Naive thymus-derived CD4-positive, alpha-beta T cell (primary cell): ENCODE measurements around the gene SEC14L1. TPM values are rescaled to one million over a fixed set of nuclear protein-coding genes. Genes with fewer than 3 reads are reported as not detected.
A peak's percentile ranks its signal among the peaks of the same experiment; 100 is the strongest.

Source experiments
- ATAC-seq: fragments of 150-1000 bp; cut with Tn5 transposase; 2 replicates; pipeline ENCODE4 v1.10.0; 2021; ENCODE audit warnings: mild to moderate bottlenecking, moderate library complexity
- CTCF ChIA-PET: fragments of 350-600 bp; sonication (Branson Sonifier 250); formaldehyde crosslinking; loops from one replicate; lab custom pipeline; 2021; ENCODE audit warnings: antibody characterized with exemption; lab: Charles Lee
- POLR2A ChIA-PET: fragments of 350-600 bp; sonication (Branson Sonifier 250); formaldehyde crosslinking; loops from one replicate; lab custom pipeline; 2021; ENCODE audit warnings: antibody characterized with exemption, inconsistent platforms; lab: Charles Lee
- DNase-seq, 9 donors: peaks; one replicate each; pipeline versions ENCODE4 v3.0.0 to v3.0.0-alpha.2; 2020 to 2022; ENCODE audit warnings: mixed read lengths in 1 of 9
- H3K27ac ChIP-seq: one replicate; pipeline ENCODE4 v1.7.0; 2013; ENCODE audit warnings: mild to moderate bottlenecking, low read depth, low read length, moderate library complexity
- H3K27me3 ChIP-seq, 2 donors: one replicate each; pipeline ENCODE4 v1.7.0; 2013; ENCODE audit warnings: low read length in 2 of 2, mild to moderate bottlenecking in 2 of 2, moderate library complexity in 2 of 2; ENCODE audit not compliant: control insufficient read depth in 2 of 2, insufficient read depth in 2 of 2
- H3K36me3 ChIP-seq, 3 experiments: 1 replicate in 2 of 3; 2 replicates in 1 of 3; pipeline ENCODE4 v1.7.0; 2013; ENCODE audit warnings: low read length in 3 of 3, mild to moderate bottlenecking in 3 of 3, moderate library complexity in 1 of 3; ENCODE audit not compliant: insufficient read depth in 3 of 3, control insufficient read depth in 2 of 3
- H3K4me1 ChIP-seq, 2 donors: one replicate each; pipeline ENCODE4 v1.7.0; 2013; ENCODE audit warnings: low read length in 2 of 2, mild to moderate bottlenecking in 2 of 2, moderate library complexity in 1 of 2; ENCODE audit not compliant: control insufficient read depth in 2 of 2, insufficient read depth in 2 of 2
- H3K4me3 ChIP-seq: 2 replicates; pipeline ENCODE4 v1.7.0; 2013; ENCODE audit warnings: mild to moderate bottlenecking, low read length
- H3K9me3 ChIP-seq, 3 experiments: 1 replicate in 2 of 3; 2 replicates in 1 of 3; pipeline ENCODE4 v1.7.0; 2013; ENCODE audit warnings: low read length in 3 of 3; ENCODE audit not compliant: control insufficient read depth in 2 of 3
- H3K27ac Mint-ChIP-seq, 9 donors: one replicate each; pipeline ENCODE4 v1.8.0; 2020 to 2022; ENCODE audit warnings: mixed read lengths in 9 of 9, mild to moderate bottlenecking in 8 of 9, moderate library complexity in 5 of 9, inconsistent platforms in 2 of 9
- H3K27me3 Mint-ChIP-seq, 5 donors: one replicate each; pipeline ENCODE4 v1.8.0; 2021 to 2022; ENCODE audit warnings: mixed read lengths in 5 of 5, mild to moderate bottlenecking in 1 of 5
- H3K36me3 Mint-ChIP-seq, 5 donors: one replicate each; pipeline ENCODE4 v1.8.0; 2020 to 2022; ENCODE audit warnings: mixed read lengths in 5 of 5, mild to moderate bottlenecking in 3 of 5, inconsistent platforms in 1 of 5
- H3K4me1 Mint-ChIP-seq, 7 donors: one replicate each; pipeline ENCODE4 v1.8.0; 2020 to 2022; ENCODE audit warnings: mixed read lengths in 7 of 7, mild to moderate bottlenecking in 3 of 7, inconsistent platforms in 1 of 7
- H3K4me3 Mint-ChIP-seq, 10 donors: one replicate each; pipeline ENCODE4 v1.8.0; 2020 to 2022; ENCODE audit warnings: mild to moderate bottlenecking in 10 of 10, mixed read lengths in 10 of 10, moderate library complexity in 6 of 10, inconsistent platforms in 2 of 10
- H3K9me3 Mint-ChIP-seq, 11 donors: one replicate each; pipeline ENCODE4 v1.8.0; 2020 to 2022; ENCODE audit warnings: mixed read lengths in 11 of 11, mild to moderate bottlenecking in 4 of 11, inconsistent platforms in 1 of 11, moderate library complexity in 1 of 11
- intact Hi-C, 2 donors: fragments of 100-400 bp; cut with micrococcal nuclease; formaldehyde crosslinking; loops; one replicate each; pipeline ENCODE4 v1.15.1; 2023
- polyA plus RNA-seq, 2 donors: library from polyadenylated mRNA; unstranded; fragments of 300-500 nt; fragmentation: Illumina TruSeq; gene quantifications; one replicate each; pipeline ENCODE4 v1.2.3, GENCODE V29; 2021
- total RNA-seq, 6 experiments: library from RNA in 5 of 6; stranded (reverse) in 5 of 6; gene quantifications; 1 replicate in 5 of 6; 2 replicates in 1 of 6; pipeline ENCODE4 v1.2.3 and lab custom pipeline; 2021 to 2026

The SEC14L1 gene
- total and polyA plus RNA-seq, 7 experiments from 2014 or later, result 7.0 to 103 (median 28.7) TPM

GRCh38 chr17:77194179-77194578, 53.4 kb downstream of the SEC14L1 start:
- ChIA-PET POLR2A (no interaction called here), CTCF (no interaction called here)
- Mint-ChIP-seq H3K27me3 (no peaks in the 10 kb centered on the region), H3K36me3 (peaks cover 13 to 74% (median 50%) of the 10 kb centered on the region in 5 donors), H3K4me3 (no peak overlapping the region), H3K4me1 (peaks cover 3 to 25% (median 13%) of the 10 kb centered on the region in 7 donors), H3K27ac (no peak overlapping the region), H3K9me3 (no peaks in the 10 kb centered on the region)
- Histone ChIP-seq H3K27ac (no peak overlapping the region), H3K36me3 (peaks cover 6 to 66% (median 12%) of the 10 kb centered on the region in 3 experiments), H3K4me1 (peaks cover 0 to 2% of the 10 kb centered on the region in 2 donors), H3K9me3 (no peaks in the 10 kb centered on the region), H3K4me3 (no peak overlapping the region), H3K27me3 (no peaks in the 10 kb centered on the region)
- DNase-seq, result no peak
- ATAC-seq, result no peak
- intact Hi-C loops, result no loop called here

GRCh38 chr17:77196251-77196650, 55.5 kb downstream of the SEC14L1 start:
- ATAC-seq (no peak), DNase-seq (no peak)
- ChIA-PET CTCF (no interaction called here), POLR2A (interaction anchor here (0.7 kb wide), 1 partner anchor 12 kb away, joined by 4 read pairs; no protein-coding TSS in a partner anchor)
- H3K27ac Mint-ChIP-seq, result no peak overlapping the region
- intact Hi-C loops, result no loop called here
- Histone ChIP-seq H3K4me3 (no peak overlapping the region), H3K27ac (no peak overlapping the region), H3K9me3 (no peaks in the 10 kb centered on the region), H3K36me3 (peaks cover 6 to 76% (median 22%) of the 10 kb centered on the region in 3 experiments), H3K27me3 (no peaks in the 10 kb centered on the region), H3K4me1 (no peaks in the 10 kb centered on the region)
- peaks cover 0 to 9% (median 0%) of the 10 kb centered on the region in 7 donors for H3K4me1 Mint-ChIP-seq
- no peak overlapping the region for H3K4me3 Mint-ChIP-seq
- no peaks in the 10 kb centered on the region for H3K9me3 Mint-ChIP-seq
- no peaks in the 10 kb centered on the region for H3K27me3 Mint-ChIP-seq
- H3K36me3 Mint-ChIP-seq, result peaks cover 20 to 82% (median 55%) of the 10 kb centered on the region in 5 donors

- no peaks in the 10 kb centered on the region for H3K4me1 ChIP-seq
- Mint-ChIP-seq H3K4me1 (peaks cover 0 to 5% (median 0%) of the 10 kb centered on the region in 7 donors), H3K27ac (no peak overlapping the region), H3K27me3 (no peaks in the 10 kb centered on the region), H3K9me3 (no peaks in the 10 kb centered on the region), H3K36me3 (peaks cover 18 to 82% (median 52%) of the 10 kb centered on the region in 5 donors), H3K4me3 (no peak overlapping the region)
- H3K27me3 ChIP-seq, result no peaks in the 10 kb centered on the region
- ChIA-PET CTCF (no interaction called here), POLR2A (interaction anchor here (0.7 kb wide), 1 partner anchor 13 kb away, joined by 4 read pairs; no protein-coding TSS in a partner anchor)
- intact Hi-C loops, result no loop called here
- peaks cover 6 to 76% (median 20%) of the 10 kb centered on the region in 3 experiments for H3K36me3 ChIP-seq
- DNase-seq (no peak), ATAC-seq (no peak)
- H3K9me3 ChIP-seq, result no peaks in the 10 kb centered on the region
- no peak overlapping the region for H3K4me3 ChIP-seq
- no peak overlapping the region for H3K27ac ChIP-seq
Observed at GRCh38 chr17:77197115-77197514, 56.3 kb downstream of the SEC14L1 start.

GRCh38 chr17:77200711-77201110, 59.9 kb downstream of the SEC14L1 start:
- Mint-ChIP-seq H3K4me3 (no peak overlapping the region), H3K27me3 (no peaks in the 10 kb centered on the region), H3K4me1 (peaks cover 0 to 2% (median 0%) of the 10 kb centered on the region in 7 donors), H3K9me3 (no peaks in the 10 kb centered on the region), H3K36me3 (peaks cover 12 to 72% (median 37%) of the 10 kb centered on the region in 5 donors), H3K27ac (peak overlapping the region in 1 of 9 donors; percentile 70)
- Histone ChIP-seq H3K27ac (no peak overlapping the region), H3K9me3 (no peaks in the 10 kb centered on the region), H3K4me1 (no peaks in the 10 kb centered on the region), H3K36me3 (peaks cover 10 to 64% (median 20%) of the 10 kb centered on the region in 3 experiments), H3K4me3 (no peak overlapping the region), H3K27me3 (no peaks in the 10 kb centered on the region)
- no peak for ATAC-seq
- ChIA-PET CTCF (no interaction called here), POLR2A (no interaction called here)
- intact Hi-C loops, result no loop called here
- DNase-seq, result no peak

GRCh38 chr17:77203436-77203835, 62.7 kb downstream of the SEC14L1 start:
- Histone ChIP-seq H3K9me3 (no peaks in the 10 kb centered on the region), H3K27me3 (no peaks in the 10 kb centered on the region), H3K4me3 (no peak overlapping the region), H3K27ac (no peak overlapping the region), H3K4me1 (no peaks in the 10 kb centered on the region), H3K36me3 (peaks cover 4 to 67% (median 18%) of the 10 kb centered on the region in 3 experiments)
- Mint-ChIP-seq H3K4me3 (no peak overlapping the region), H3K4me1 (peaks cover 0 to 2% (median 0%) of the 10 kb centered on the region in 7 donors), H3K27me3 (no peaks in the 10 kb centered on the region), H3K27ac (no peak overlapping the region), H3K36me3 (peaks cover 14 to 64% (median 36%) of the 10 kb centered on the region in 5 donors), H3K9me3 (peaks cover 0 to 2% (median 0%) of the 10 kb centered on the region in 11 donors)
- no peak for DNase-seq
- no peak for ATAC-seq
- intact Hi-C loops, result no loop called here
- ChIA-PET POLR2A (no interaction called here), CTCF (interaction anchor here (0.6 kb wide), 1 partner anchor 108 kb away, joined by 3 read pairs; no protein-coding TSS in a partner anchor)

- no peak overlapping the region for H3K4me3 Mint-ChIP-seq
- intact Hi-C loops, result no loop called here
- POLR2A ChIA-PET, result no interaction called here
Observed at GRCh38 chr17:77203846-77204245, 63.1 kb downstream of the SEC14L1 start.

GRCh38 chr17:77204536-77204935, 63.8 kb downstream of the SEC14L1 start:
- Histone ChIP-seq H3K9me3 (no peaks in the 10 kb centered on the region), H3K4me3 (no peak overlapping the region), H3K4me1 (no peaks in the 10 kb centered on the region), H3K27me3 (no peaks in the 10 kb centered on the region), H3K27ac (no peak overlapping the region), H3K36me3 (peaks cover 4 to 78% (median 24%) of the 10 kb centered on the region in 3 experiments)
- intact Hi-C loops, result no loop called here
- Mint-ChIP-seq H3K27ac (no peak overlapping the region), H3K4me1 (no peaks in the 10 kb centered on the region), H3K4me3 (no peak overlapping the region), H3K9me3 (peaks cover 0 to 2% (median 0%) of the 10 kb centered on the region in 11 donors), H3K36me3 (peaks cover 18 to 64% (median 34%) of the 10 kb centered on the region in 5 donors), H3K27me3 (no peaks in the 10 kb centered on the region)
- no peak for ATAC-seq
- ChIA-PET CTCF (no interaction called here), POLR2A (no interaction called here)
- no peak for DNase-seq

More at GRCh38 chr17:77203846-77204245, 63.1 kb downstream of the SEC14L1 start:
- ATAC-seq, result no peak
- H3K27me3 ChIP-seq, result no peaks in the 10 kb centered on the region
- Mint-ChIP-seq H3K27me3 (no peaks in the 10 kb centered on the region), H3K9me3 (peaks cover 0 to 2% (median 0%) of the 10 kb centered on the region in 11 donors), H3K27ac (peak overlapping the region in 1 of 9 donors; percentile 65), H3K4me1 (peaks cover 0 to 2% (median 0%) of the 10 kb centered on the region in 7 donors), H3K36me3 (peaks cover 18 to 64% (median 38%) of the 10 kb centered on the region in 5 donors)
- H3K4me1 ChIP-seq, result no peaks in the 10 kb centered on the region
- H3K9me3 ChIP-seq, result no peaks in the 10 kb centered on the region
- CTCF ChIA-PET, result interaction anchor here (0.6 kb wide), 1 partner anchor 108 kb away, joined by 3 read pairs; no protein-coding TSS in a partner anchor
- no peak overlapping the region for H3K27ac ChIP-seq
- H3K4me3 ChIP-seq, result no peak overlapping the region
- DNase-seq, result no peak
- H3K36me3 ChIP-seq, result peaks cover 4 to 71% (median 22%) of the 10 kb centered on the region in 3 experiments
